HUES48 (cell line): ENCODE measurements around the gene PIH1D1.
A peak's percentile ranks its signal among the peaks of the same experiment; 100 is the strongest.

Experiments used
- H3K27ac ChIP-seq: one replicate; pipeline ENCODE4 v1.7.0; 2013; ENCODE audit warnings: low read depth, low read length, inconsistent platforms
- H3K27me3 ChIP-seq: 2 replicates; pipeline ENCODE4 v1.6.1; 2013; ENCODE audit warnings: mild to moderate bottlenecking, low read length; ENCODE audit not compliant: control insufficient read depth, insufficient read depth
- H3K36me3 ChIP-seq: 2 replicates; pipeline ENCODE4 v1.6.1; 2013; ENCODE audit warnings: low read length; ENCODE audit not compliant: control insufficient read depth, insufficient read depth
- H3K4me1 ChIP-seq: 2 replicates; pipeline ENCODE4 v1.6.1; 2013; ENCODE audit warnings: mild to moderate bottlenecking, low read length; ENCODE audit not compliant: control insufficient read depth, insufficient read depth
- H3K4me3 ChIP-seq: 2 replicates; pipeline ENCODE4 v1.5.1; 2013; ENCODE audit warnings: mild to moderate bottlenecking, low read depth, low read length
- H3K9ac ChIP-seq: 2 replicates; pipeline ENCODE4 v1.6.1; 2013; ENCODE audit warnings: mild to moderate bottlenecking, low read depth, low read length, moderate library complexity
- H3K9me3 ChIP-seq: 2 replicates; pipeline ENCODE4 v1.6.1; 2013; ENCODE audit warnings: low read length; ENCODE audit not compliant: control insufficient read depth, insufficient read depth

The PIH1D1 gene

GRCh38 chr19:49422407-49423070 is 29.1 kb downstream of the PIH1D1 start:
- Histone ChIP-seq H3K4me1 (peaks cover 16% of the 10 kb centered on the region), H3K4me3 (peak overlapping the region; percentile 51; the same call in 1 of the 2 replicates), H3K9ac (no peak overlapping the region), H3K9me3 (no peaks in the 10 kb centered on the region), H3K27me3 (peaks cover 61% of the 10 kb centered on the region), H3K36me3 (no peaks in the 10 kb centered on the region), H3K27ac (no peak overlapping the region)

- Histone ChIP-seq H3K27ac (no peak overlapping the region), H3K27me3 (peaks cover 55% of the 10 kb centered on the region), H3K9ac (no peak overlapping the region), H3K9me3 (no peaks in the 10 kb centered on the region), H3K4me1 (peaks cover 17% of the 10 kb centered on the region), H3K4me3 (no peak overlapping the region), H3K36me3 (no peaks in the 10 kb centered on the region)
Observed at GRCh38 chr19:49421878-49422202, 29.8 kb downstream of the PIH1D1 start.

- Histone ChIP-seq H3K36me3 (no peaks in the 10 kb centered on the region), H3K4me3 (peak overlapping the region; percentile 33; the same call in 1 of the 2 replicates), H3K9ac (no peak overlapping the region), H3K27ac (no peak overlapping the region), H3K9me3 (no peaks in the 10 kb centered on the region), H3K27me3 (peaks cover 49% of the 10 kb centered on the region), H3K4me1 (peaks cover 14% of the 10 kb centered on the region; the same call in 1 of the 2 replicates)
Observed at GRCh38 chr19:49421039-49421877, 30.4 kb downstream of the PIH1D1 start.

DNA sequence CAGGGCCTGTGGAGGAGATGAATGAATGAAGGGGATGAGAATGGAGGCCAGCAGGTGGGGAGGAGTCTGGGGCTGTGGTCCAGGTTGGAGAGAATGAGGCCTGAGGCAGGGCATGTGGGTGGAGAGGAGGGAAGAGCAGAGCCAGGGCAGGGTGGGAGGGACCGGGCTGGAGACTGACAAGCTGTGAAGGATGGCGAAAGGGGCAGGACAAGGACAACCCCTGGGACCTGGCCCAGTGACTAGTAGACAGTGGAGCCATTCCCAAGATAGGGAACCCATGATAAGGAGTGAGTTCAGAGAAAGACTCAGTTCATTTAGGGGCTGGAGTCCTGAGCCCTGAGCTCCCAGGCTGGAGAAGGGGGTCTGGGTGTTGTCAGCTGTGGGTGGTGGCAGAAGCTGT is 31.4 kb downstream of the PIH1D1 start:
- Histone ChIP-seq H3K4me3 (no peak overlapping the region), H3K9me3 (no peaks in the 10 kb centered on the region), H3K4me1 (peaks cover 20% of the 10 kb centered on the region; the same call in 1 of the 2 replicates), H3K27ac (no peak overlapping the region), H3K36me3 (no peaks in the 10 kb centered on the region), H3K9ac (no peak overlapping the region), H3K27me3 (peaks cover 40% of the 10 kb centered on the region)

GRCh38 chr19:49419173-49419572 is 32.4 kb downstream of the PIH1D1 start:
- H3K9ac ChIP-seq = no peak overlapping the region
- no peaks in the 10 kb centered on the region for H3K9me3 ChIP-seq
- no peak overlapping the region for H3K27ac ChIP-seq
- H3K27me3 ChIP-seq = peaks cover 30% of the 10 kb centered on the region
- H3K4me3 ChIP-seq = no peak overlapping the region
- peaks cover 24% of the 10 kb centered on the region; the same call in 1 of the 2 replicates for H3K4me1 ChIP-seq
- no peaks in the 10 kb centered on the region for H3K36me3 ChIP-seq

DNA sequence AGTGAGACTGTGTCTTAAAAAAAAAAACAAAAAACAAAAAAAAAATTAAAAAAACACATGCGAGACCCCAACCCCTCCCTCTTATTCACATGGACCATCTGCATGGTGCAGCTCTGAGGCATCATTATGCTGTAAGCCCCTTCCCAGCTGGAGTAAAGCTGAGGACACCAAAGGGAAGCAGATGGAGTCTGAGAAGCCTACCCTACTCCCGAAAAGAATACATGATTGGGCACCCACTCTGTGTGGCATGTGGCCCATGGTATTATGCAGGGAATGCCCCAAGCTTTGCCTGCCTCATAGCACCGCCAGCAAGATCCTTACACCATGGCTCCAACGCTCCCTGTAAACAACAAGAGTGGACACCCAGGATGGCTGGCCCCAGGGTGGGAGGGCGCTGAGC is 33.1 kb downstream of the PIH1D1 start:
- H3K9me3 ChIP-seq = no peaks in the 10 kb centered on the region
- H3K27me3 ChIP-seq = peaks cover 23% of the 10 kb centered on the region
- H3K4me3 ChIP-seq = no peak overlapping the region
- no peak overlapping the region for H3K27ac ChIP-seq
- H3K9ac ChIP-seq = no peak overlapping the region
- no peaks in the 10 kb centered on the region for H3K36me3 ChIP-seq
- H3K4me1 ChIP-seq = peaks cover 20% of the 10 kb centered on the region; the same call in 1 of the 2 replicates

DNA sequence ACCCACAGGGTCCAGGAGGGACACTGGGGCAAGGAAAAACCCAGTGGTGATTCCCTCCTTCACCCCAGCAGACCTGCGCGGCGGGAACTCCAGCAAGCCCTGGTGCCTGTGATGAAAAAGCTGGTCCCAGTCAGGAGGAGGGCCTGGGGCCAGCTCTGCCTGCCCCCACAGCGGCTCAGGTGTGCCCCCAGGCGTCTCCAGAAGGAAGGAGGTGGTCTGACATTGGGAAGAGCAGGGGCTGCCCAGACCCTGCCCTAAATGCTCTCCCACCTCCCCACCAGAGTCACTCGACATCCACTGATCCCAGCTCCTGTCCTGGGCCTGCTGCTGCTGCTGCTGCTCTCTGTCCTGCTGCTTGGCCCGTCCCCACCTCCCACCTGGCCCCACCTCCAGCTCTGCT is 34.5 kb downstream of the PIH1D1 start:
- Histone ChIP-seq H3K27ac (no peak overlapping the region), H3K9me3 (no peaks in the 10 kb centered on the region), H3K9ac (no peak overlapping the region), H3K4me3 (no peak overlapping the region), H3K4me1 (peaks cover 18% of the 10 kb centered on the region; the same call in 1 of the 2 replicates), H3K27me3 (peaks cover 9% of the 10 kb centered on the region), H3K36me3 (no peaks in the 10 kb centered on the region)

GRCh38 chr19:49415810-49416200 is 35.8 kb downstream of the PIH1D1 start:
- Histone ChIP-seq H3K27ac (no peak overlapping the region), H3K9ac (no peak overlapping the region), H3K27me3 (no peaks in the 10 kb centered on the region), H3K36me3 (no peaks in the 10 kb centered on the region), H3K9me3 (no peaks in the 10 kb centered on the region), H3K4me3 (no peak overlapping the region), H3K4me1 (peaks cover 18% of the 10 kb centered on the region; the same call in 1 of the 2 replicates)

GRCh38 chr19:49415102-49415809 is 36.4 kb downstream of the PIH1D1 start:
- H3K4me3 ChIP-seq = no peak overlapping the region
- no peaks in the 10 kb centered on the region for H3K27me3 ChIP-seq
- no peaks in the 10 kb centered on the region for H3K36me3 ChIP-seq
- no peak overlapping the region for H3K9ac ChIP-seq
- peaks cover 13% of the 10 kb centered on the region; the same call in 1 of the 2 replicates for H3K4me1 ChIP-seq
- H3K9me3 ChIP-seq = no peaks in the 10 kb centered on the region
- H3K27ac ChIP-seq = peak overlapping the region; percentile 2

DNA sequence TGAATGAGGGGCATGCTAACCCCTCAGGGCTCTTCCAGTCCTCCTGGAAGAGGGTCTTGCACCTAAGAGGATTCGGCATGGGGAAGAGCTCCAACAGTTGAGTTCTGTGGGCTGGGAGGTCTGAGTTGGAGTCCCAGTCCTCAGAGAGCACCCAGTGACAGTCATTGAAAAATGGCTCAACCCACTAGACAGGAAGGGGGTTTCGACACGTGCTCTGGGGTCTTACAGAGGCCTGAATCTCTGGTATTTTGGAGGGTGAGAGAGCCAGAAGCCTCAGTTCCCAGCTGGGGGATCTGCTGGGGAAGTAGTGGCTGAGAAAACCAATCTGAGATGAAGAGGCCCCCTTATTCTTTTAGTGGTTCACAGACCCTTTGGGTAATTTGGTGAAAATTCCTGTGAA is 37.4 kb downstream of the PIH1D1 start:
- Histone ChIP-seq H3K9ac (no peak overlapping the region), H3K9me3 (no peaks in the 10 kb centered on the region)

More for the DNA sequence above, 37.4 kb downstream of the PIH1D1 start:
- H3K4me1 ChIP-seq = peaks cover 12% of the 10 kb centered on the region; the same call in 1 of the 2 replicates
- H3K27ac ChIP-seq = no peak overlapping the region
- H3K4me3 ChIP-seq = no peak overlapping the region
- H3K36me3 ChIP-seq = no peaks in the 10 kb centered on the region
- H3K27me3 ChIP-seq = no peaks in the 10 kb centered on the region
